ENCODE data around the gene PLAC1.

DNA sequence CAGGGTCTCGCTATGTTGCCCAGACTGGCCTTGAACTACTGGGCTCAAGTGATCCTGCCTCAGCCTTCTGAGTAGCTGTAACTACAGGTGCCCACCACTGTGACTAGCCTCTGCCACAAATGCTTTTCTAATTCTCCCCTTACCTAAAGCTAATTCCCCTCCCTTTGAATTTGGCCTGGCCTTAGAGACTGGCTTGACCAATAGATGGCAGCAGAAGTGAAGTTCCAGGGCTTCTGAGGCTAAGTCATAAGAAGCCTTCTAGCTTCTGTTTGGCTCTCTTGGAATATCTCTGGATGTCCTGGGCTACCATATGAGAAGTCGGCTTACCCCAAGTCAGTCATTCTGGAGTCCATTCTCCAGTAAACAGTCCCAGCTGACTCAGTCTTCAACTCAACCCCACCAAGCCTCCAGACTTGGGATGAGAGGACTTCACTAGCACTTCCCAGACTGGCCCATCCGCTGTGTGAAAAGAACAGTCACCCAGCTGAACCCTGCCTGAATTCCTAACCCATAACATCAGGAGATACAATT is 137.3 kb downstream of the PLAC1 start:
- TF ChIP-seq, protein P1, sequence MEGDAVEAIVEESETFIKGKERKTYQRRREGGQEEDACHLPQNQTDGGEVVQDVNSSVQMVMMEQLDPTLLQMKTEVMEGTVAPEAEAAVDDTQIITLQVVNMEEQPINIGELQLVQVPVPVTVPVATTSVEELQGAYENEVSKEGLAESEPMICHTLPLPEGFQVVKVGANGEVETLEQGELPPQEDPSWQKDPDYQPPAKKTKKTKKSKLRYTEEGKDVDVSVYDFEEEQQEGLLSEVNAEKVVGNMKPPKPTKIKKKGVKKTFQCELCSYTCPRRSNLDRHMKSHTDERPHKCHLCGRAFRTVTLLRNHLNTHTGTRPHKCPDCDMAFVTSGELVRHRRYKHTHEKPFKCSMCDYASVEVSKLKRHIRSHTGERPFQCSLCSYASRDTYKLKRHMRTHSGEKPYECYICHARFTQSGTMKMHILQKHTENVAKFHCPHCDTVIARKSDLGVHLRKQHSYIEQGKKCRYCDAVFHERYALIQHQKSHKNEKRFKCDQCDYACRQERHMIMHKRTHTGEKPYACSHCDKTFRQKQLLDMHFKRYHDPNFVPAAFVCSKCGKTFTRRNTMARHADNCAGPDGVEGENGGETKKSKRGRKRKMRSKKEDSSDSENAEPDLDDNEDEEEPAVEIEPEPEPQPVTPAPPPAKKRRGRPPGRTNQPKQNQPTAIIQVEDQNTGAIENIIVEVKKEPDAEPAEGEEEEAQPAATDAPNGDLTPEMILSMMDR (IDR thresholded peaks at IDR 0.05), result peak; percentile 83
- TF ChIP-seq POLR2AphosphoS5 (IDR thresholded peaks at IDR 0.05; ENCODE audit: low read depth, low read length), result no peak
- TF ChIP-seq, protein P2, sequence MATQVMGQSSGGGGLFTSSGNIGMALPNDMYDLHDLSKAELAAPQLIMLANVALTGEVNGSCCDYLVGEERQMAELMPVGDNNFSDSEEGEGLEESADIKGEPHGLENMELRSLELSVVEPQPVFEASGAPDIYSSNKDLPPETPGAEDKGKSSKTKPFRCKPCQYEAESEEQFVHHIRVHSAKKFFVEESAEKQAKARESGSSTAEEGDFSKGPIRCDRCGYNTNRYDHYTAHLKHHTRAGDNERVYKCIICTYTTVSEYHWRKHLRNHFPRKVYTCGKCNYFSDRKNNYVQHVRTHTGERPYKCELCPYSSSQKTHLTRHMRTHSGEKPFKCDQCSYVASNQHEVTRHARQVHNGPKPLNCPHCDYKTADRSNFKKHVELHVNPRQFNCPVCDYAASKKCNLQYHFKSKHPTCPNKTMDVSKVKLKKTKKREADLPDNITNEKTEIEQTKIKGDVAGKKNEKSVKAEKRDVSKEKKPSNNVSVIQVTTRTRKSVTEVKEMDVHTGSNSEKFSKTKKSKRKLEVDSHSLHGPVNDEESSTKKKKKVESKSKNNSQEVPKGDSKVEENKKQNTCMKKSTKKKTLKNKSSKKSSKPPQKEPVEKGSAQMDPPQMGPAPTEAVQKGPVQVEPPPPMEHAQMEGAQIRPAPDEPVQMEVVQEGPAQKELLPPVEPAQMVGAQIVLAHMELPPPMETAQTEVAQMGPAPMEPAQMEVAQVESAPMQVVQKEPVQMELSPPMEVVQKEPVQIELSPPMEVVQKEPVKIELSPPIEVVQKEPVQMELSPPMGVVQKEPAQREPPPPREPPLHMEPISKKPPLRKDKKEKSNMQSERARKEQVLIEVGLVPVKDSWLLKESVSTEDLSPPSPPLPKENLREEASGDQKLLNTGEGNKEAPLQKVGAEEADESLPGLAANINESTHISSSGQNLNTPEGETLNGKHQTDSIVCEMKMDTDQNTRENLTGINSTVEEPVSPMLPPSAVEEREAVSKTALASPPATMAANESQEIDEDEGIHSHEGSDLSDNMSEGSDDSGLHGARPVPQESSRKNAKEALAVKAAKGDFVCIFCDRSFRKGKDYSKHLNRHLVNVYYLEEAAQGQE (IDR thresholded peaks at IDR 0.05; ENCODE audit: insufficient read depth in 1 of 2, low read depth in 2 of 2, low read length in 1 of 2), result no peak
